ENCODE results near the gene PLXDC2.

DNA sequence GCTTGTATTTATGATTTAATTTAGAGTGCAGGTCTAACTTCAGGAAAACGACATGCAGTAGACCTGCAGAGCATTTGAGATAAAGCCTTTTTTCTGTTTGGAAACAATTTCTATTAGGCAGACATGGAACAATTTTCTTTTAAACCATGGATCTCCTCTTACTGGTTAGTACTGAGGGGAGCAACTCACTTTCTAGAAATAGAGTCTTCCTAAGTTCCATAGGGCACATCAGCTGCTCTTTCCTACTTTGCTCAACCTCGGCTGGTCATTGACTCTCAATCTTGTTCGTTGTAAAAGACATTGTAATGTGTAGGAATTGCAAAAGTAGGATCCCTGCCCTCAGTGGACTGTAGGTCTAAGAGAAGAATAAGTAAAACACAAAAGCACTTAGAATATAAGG is 58.0 kb downstream of the PLXDC2 start:
- TF ChIP-seq, protein P1, sequence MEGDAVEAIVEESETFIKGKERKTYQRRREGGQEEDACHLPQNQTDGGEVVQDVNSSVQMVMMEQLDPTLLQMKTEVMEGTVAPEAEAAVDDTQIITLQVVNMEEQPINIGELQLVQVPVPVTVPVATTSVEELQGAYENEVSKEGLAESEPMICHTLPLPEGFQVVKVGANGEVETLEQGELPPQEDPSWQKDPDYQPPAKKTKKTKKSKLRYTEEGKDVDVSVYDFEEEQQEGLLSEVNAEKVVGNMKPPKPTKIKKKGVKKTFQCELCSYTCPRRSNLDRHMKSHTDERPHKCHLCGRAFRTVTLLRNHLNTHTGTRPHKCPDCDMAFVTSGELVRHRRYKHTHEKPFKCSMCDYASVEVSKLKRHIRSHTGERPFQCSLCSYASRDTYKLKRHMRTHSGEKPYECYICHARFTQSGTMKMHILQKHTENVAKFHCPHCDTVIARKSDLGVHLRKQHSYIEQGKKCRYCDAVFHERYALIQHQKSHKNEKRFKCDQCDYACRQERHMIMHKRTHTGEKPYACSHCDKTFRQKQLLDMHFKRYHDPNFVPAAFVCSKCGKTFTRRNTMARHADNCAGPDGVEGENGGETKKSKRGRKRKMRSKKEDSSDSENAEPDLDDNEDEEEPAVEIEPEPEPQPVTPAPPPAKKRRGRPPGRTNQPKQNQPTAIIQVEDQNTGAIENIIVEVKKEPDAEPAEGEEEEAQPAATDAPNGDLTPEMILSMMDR (IDR thresholded peaks at IDR 0.05): no peak
- TF ChIP-seq EP300 (IDR thresholded peaks at IDR 0.05) (no peak), POLR2AphosphoS5 (IDR thresholded peaks at IDR 0.05) (no peak), POLR2A (IDR thresholded peaks at IDR 0.05) (no peak)
